ENCODE data around the gene ZNF205.
A peak's percentile ranks its signal among the peaks of the same experiment; 100 is the strongest.
"Not testable (repeated sequence)": the region's sequence is repeated elsewhere in the genome, so short reads cannot be mapped to it uniquely, and the experiment has no call there.

The ZNF205 gene

DNA sequence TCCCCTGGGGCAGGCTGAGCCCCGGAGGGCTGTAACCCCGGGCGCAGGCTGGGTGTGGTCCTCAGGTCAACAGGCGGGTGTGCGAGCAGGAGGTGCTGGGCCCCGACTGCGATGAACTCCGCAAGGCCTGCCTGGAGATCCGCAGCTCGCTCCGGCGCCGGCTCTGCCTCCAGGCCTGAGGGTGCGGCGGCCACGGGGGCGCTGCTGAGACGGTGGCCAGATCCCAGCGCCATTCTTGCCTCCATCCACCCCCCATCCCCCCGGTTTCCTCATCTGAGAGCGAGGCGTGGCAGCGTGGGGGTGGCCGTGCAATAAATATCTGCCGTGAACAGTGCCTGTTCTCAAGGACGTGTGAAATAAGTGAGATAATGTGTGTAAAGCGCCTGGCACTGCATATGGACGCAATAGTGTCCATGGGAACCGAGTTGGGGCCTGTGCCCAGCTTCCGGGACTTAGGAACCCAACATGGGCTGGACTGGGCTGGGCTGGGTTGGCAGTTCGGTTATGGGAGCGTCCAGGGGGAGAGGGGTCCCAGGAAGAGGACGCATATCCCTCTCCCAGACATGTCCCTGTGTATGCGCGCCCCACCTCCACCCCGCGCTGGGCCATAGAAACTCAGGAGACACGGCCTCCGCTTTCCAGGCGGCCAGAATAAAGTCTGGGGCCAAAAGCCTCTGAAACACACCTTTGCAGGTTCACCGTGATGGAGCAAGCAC lies 37.4 kb downstream of the ZNF205 start:
- no peak for ATAC-seq
- peak; percentile 78 for DNase-seq

GRCh38 chr16:3150346-3151218 lies 38.2 kb downstream of the ZNF205 start:
- peak; percentile 97 for DNase-seq
- peak; percentile 86 for ATAC-seq

DNA sequence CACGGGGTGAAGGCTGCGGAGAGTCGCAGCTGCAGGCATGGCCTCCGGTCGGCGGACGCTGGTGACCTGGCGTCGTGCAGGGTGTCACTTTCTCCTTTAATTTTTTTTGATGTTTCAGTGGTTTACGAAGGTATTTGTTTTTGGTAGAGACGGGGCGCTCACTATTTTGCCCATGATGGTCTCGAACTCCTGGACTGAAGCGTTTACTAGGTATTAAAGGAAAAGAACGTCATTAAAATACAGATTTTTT lies 39.6 kb downstream of the ZNF205 start:
- ATAC-seq (no peak), DNase-seq (no peak)

GRCh38 chr16:3152277-3152990 lies 40.0 kb downstream of the ZNF205 start:
- ATAC-seq (peak; percentile 55), DNase-seq (peak; percentile 92)

GRCh38 chr16:3152991-3153368 lies 40.6 kb downstream of the ZNF205 start:
- DNase-seq (no peak), ATAC-seq (no peak)

GRCh38 chr16:3155181-3155580 lies 42.8 kb downstream of the ZNF205 start:
- no peak for DNase-seq
- no peak for ATAC-seq

- DNase-seq (no peak), ATAC-seq (no peak)
Measured at GRCh38 chr16:3155972-3156371, 43.6 kb downstream of the ZNF205 start.

DNA sequence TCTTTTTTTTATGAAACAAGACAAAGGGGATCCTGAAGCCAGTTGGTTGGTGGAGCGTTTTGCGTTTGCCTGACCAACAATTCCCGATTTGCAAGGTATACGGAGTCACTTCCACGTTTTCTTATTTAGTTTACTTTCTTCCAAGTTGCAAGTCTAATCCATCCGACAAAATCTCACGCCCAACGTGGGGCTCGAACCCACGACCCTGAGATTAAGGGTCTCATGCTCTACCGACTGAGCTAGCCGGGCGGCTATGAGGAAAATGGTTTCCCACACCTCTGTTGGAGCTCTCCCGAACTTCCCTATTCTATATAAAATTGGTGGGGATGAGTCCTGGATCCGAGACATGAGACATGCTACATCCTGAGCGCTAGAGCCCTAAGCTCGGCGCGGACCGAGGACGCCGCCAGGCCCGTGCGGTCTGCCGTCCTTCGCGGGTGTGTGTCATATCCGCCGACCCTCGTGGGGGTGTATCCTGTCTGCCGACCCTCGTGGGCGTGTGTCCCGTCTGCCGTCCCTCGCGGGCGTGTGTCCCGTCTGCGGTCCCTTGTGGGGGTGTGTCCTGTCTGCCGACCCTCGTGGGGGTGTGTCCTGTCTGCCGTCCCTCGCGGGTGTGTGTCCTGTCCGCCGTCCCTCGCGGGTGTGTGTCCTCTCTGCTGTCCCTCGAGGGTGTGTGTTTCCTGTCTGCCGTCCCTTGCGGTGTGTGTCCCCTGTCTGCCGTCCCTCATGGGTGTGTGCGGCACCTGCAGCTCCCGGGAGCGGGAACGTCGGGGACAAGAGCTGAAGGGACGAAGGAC lies 45.0 kb downstream of the ZNF205 start:
- ATAC-seq (peak; percentile 37), DNase-seq (peak; percentile 75)

DNA sequence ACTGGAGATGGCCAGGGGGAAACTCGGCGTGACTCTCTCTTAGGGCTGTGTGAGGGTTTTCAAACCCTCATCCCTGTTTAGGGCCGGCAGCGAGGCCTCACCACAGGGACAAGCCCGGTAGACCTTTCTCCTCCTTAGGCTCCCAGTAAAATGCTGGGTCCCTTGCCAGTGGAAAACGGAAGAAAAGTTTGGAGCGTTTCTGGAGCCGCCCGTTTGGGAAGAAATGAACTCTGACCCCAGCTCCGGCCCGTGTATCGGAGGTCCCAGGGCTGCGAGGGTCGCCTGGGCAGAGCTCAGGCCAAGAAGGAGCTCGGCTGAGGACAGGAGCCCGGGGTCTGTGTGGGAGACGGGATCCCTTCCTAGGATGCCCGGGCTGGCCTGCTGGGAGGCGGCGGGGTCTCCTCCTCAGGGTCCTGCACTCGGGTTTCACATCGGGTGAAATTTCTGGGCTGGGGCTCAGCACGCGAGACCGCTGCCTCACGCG lies 45.7 kb downstream of the ZNF205 start:
- DNase-seq (no peak), ATAC-seq (no peak)

GRCh38 chr16:3158510-3159314 lies 46.3 kb downstream of the ZNF205 start:
- peak; percentile 89 for DNase-seq
- peak; percentile 77 for ATAC-seq

DNA sequence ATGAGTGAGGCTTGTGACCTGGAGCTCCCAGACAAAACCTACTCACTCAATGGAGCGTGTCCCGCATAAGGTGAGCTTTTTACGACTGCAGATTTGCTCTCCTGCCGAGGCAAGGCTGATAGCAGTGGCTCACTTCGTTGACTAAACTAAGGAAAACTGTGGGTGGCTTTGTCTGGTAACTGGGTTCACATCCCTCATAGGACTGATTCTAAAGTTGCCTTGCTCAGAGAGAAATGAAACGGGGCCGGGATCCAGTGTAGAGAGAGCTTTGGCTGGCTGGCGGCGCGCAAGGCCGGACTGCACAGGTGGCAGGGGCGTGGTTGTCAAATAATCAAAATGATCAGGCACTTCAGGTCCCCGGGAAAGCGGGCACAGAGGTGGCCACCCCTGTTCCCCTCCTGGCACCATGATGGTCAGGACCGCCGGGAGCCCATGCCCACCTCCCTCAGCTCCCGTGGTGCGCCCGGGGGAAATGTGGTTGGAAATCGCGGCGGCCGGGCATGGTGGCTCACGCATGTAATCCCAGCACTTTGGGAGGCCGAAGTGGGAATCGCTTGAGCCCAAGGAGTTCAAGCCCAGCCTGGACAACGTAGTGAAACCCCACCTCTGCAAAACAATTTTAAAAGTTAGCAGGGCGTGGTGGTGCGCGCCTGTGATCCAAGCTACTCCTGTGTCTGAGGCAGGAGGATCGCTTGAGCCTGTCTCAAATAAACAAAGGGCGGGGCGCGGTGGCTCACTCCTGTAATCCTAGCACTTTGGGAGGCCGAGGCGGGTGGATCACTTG lies 49.0 kb downstream of the ZNF205 start:
- no peak for ATAC-seq
- DNase-seq: no peak

DNA sequence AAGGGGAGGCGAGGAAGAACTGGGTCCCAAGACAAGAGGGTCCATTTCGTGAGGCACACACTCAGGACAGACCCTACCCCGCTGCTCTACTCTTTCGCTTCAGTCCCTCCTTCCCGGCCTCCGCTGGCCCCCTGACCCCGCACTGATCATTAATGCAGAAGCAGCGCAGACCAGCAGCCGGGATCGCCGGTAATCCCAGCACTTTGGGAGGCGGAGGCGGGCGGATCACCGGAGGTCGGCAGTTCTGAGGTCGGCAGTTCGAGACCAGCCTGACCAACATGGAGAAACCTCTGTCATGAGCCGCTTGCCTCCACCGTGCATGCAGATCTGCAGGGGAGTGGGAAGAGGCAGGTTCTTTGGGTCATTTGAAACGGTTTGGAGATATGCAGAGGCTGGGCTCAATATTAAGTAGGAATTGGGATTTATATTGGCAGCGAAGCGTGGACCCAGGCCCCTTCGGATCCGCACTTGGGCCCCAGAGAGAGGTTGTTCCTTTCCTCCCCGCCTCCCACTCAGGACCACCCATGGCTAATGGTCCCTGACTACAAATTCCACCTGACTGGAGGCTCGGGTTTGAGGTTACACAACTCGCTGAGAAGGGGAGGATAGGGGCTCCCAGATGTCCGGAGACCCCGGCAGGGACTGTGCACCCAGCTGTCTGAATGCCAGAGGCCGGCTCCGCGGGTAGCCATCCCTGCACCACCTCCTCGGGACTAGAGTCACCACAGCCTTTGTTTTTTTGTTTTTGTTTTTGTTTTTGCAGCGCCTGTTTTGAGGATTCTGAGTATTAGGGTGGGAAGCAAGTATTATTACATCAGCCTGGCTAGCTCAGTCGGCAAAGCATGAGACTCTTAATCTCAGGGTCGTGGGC lies 52.0 kb downstream of the ZNF205 start:
- DNase-seq (no peak), ATAC-seq (no peak)

DNA sequence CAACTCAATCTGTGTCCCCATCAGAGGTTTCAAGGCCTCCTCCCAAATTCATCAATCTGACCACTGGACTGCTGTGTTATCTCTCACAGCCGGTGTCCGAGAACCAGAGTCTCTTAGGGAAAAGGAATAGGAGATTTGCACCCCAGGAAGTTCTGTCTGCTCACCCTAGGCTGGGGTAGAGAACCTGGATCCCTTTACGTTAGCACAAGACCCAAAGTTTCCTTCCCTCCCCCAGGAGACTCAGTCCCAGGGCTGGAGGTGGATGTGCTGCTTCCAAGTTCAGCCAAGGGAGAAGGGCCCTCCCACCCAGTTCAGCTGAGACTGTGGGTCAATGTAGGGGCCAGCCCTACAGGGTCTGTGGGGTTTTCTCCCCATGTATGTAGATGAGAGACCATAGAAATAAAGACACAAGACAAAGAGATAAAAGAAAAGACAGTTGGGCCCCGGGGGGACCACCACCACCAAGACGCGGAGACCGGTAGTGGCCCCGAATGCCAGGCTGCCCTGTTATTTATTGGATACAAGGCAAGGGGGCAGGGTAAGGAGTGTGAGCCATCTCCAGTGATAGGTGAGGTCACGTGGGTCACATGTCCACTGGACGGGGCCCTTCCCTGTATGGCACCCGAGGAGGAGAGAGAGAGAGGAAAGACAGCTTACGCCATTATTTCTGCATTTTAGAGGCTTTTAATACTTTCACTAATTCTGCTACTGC lies 52.9 kb downstream of the ZNF205 start:
- ATAC-seq: no peak
- DNase-seq: no peak

DNA sequence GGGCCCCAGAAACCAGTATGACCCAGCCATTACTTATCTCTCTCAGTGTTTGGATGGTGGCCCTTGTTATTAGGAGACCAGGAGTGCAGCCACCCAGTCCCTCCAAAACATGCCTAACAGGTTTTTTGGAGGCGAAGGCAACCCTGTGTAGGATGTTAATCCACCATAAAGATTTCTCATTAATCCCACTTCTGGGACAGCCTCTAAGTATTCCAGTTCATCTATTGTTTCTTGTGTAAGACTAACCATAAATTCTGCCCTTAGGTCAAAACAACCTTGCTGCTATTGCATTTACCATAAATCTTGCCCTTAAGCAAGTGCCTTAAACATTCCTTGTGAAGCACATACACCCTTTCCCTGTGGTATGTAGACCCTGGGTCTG lies 54.1 kb downstream of the ZNF205 start:
- DNase-seq: no peak
- ATAC-seq: no peak

DNA sequence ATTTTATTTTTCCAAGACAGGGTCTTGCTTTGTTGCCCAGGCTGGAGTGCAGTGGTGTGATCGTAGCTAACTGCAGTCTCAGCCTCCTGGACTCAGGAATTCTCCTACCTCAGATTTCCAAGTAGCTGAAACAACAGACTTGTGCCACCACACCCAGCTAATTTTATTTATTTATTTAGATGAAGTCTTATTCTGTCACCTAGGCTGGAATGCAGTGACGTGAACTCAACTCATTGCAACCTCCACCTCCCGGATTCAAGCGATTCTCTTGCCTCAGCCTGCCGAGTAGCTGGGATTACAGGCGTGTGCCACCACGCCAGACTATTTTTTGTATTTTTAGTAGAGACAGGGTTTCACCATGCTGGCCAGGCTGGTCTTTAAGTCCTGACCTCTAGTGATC lies 56.3 kb downstream of the ZNF205 start:
- ATAC-seq, DNase-seq: not testable (repeated sequence)

Measured in stimulated activated naive CD8-positive, alpha-beta T cell treated with anti-CD3 and anti-CD28 coated beads, Interleukin-15, Interleukin-2, amounts not matched to agents 100 U/mL and 50 U/mL, for 24 hours (primary cell).